AG04449 (cell line): ENCODE data around the gene EXD3.
"Not testable (repeated sequence)": the region's sequence is repeated elsewhere in the genome, so short reads cannot be mapped to it uniquely, and the experiment has no call there.

ENCODE experiments used
- CTCF ChIA-PET: fragments of 350-600 bp; formaldehyde crosslinking; extraction: SDS; loops from one replicate; lab custom pipeline; 2021; ENCODE audit warnings: antibody characterized with exemption; lab: Yijun Ruan, JAX
- POLR2A ChIA-PET: fragments of 400-600, 350-600 bp; formaldehyde crosslinking; extraction: SDS; loops from one replicate; lab custom pipeline; 2020; ENCODE audit warnings: antibody characterized with exemption, inconsistent platforms; lab: Yijun Ruan, JAX
- DNase-seq: peaks from one replicate; pipeline ENCODE4 v3.0.0-alpha.2; 2010; ENCODE audit warnings: low read depth, low spot score
- H3K4me3 ChIP-seq: 2 replicates; pipeline ENCODE4 v1.5.1; 2011; ENCODE audit warnings: low read depth, mild to moderate bottlenecking, control low read depth, low read length
- TF ChIP-seq, protein P1 (sequence below): IDR thresholded peaks from one replicate; pipeline ENCODE4 v1.5.1; 2011; ENCODE audit warnings: mild to moderate bottlenecking, moderate library complexity, low read length, control low read depth, inconsistent platforms; ENCODE audit not compliant: insufficient read depth; ENCODE audit errors: missing control alignments

EXD3 gene

DNA sequence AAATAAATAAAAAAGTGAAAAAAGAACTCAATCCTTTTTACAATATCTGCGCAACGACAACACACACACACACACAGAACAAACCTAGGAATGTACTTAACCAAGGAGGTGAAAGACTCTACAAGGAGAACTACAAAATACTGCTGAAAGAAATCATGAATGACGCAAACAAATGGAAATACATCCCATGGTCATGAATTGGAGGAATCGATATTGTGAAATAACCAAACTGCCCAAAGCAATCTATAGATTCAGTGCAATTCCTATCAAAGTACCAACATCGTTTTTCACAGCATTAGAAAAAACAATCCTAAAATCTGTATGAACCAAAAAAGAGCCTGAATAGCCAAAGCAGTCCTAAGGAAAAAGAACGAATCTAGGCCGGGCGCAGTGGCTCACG, 91.0 kb downstream of the EXD3 start:
- CTCF ChIA-PET, result no interaction called here
- TF ChIP-seq, protein P1, sequence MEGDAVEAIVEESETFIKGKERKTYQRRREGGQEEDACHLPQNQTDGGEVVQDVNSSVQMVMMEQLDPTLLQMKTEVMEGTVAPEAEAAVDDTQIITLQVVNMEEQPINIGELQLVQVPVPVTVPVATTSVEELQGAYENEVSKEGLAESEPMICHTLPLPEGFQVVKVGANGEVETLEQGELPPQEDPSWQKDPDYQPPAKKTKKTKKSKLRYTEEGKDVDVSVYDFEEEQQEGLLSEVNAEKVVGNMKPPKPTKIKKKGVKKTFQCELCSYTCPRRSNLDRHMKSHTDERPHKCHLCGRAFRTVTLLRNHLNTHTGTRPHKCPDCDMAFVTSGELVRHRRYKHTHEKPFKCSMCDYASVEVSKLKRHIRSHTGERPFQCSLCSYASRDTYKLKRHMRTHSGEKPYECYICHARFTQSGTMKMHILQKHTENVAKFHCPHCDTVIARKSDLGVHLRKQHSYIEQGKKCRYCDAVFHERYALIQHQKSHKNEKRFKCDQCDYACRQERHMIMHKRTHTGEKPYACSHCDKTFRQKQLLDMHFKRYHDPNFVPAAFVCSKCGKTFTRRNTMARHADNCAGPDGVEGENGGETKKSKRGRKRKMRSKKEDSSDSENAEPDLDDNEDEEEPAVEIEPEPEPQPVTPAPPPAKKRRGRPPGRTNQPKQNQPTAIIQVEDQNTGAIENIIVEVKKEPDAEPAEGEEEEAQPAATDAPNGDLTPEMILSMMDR, result no peak
- DNase-seq, result no peak
- POLR2A ChIA-PET, result no interaction called here
- no peak overlapping the region for H3K4me3 ChIP-seq

DNA sequence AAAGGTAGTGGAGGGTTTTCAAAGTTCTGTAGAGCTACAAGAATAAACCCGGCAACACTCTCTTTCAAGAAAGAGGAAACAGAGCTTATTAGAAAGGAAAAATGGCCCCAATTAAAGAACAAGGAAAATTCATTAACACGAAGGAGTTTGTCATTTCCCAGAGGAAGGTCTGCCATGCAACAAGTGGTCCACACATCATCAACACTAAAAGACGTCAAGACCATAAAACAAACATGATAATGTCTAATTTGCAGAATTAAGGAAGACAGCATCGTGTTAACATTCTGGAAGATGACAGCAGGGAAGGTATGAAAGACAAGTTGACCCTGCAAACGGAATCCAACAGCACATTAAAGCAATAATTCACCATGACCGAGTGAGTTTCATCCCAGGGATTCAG, 92.3 kb downstream of the EXD3 start:
- CTCF ChIA-PET, result no interaction called here
- DNase-seq, result no peak
- no peak overlapping the region for H3K4me3 ChIP-seq
- TF ChIP-seq, protein P1, result no peak
- POLR2A ChIA-PET, result interaction anchor here (0.6 kb wide), 1 partner anchor 90 kb away, joined by 3 read pairs; the partner anchor contains the start of gene TUBB4B

DNA sequence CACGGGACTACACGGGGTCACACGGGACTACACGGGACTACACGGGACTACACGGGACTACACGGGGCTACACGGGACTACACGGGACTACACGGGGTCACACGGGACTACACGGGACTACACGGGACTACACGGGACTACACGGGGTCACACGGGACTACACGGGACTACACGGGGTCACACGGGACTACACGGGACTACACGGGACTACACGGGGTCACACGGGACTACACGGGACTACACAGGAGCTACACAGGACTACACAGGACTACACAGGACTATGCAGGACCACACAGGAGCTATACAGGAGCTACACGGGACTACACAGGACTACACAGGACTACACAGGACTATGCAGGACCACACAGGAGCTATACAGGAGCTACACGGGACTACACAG, 93.4 kb downstream of the EXD3 start:
- POLR2A ChIA-PET, CTCF ChIA-PET, H3K4me3 ChIP-seq, DNase-seq: not testable (repeated sequence)

DNA sequence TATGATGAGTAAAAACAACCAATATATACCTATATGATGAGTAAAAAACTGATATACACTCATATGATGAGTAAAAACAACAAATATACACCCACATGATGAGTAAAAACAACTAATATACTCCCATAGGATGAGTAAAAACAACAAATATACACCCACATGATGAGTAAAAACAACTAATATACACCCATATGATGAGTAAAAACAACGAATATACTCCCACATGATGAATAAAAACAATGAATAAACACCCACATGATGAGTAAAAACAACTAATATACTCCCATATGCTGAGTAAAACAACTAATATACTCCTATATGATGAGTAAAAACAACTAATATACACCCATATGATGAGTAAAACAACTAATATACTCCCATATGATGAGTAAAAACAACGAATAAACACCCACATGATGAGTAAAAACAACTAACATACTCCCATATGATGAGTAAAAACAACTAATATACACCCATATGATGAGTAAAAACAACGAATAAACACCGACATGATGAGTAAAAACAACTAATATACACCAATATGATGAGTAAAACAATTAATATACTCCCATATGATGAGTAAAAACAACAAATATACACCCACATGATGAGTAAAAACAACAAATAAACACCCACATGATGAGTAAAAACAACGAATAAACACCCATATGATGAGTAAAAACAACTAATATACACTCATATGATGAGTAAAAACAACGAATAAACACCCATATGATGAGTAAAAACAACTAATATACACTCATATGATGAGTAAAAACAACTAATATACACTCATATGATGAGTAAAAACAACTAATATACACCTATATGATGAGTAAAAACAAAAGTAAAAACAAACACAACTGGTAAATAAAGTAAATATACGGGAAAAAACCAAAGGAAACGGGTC, 95.1 kb downstream of the EXD3 start:
- POLR2A ChIA-PET, CTCF ChIA-PET, H3K4me3 ChIP-seq, DNase-seq: not testable (repeated sequence)

DNA sequence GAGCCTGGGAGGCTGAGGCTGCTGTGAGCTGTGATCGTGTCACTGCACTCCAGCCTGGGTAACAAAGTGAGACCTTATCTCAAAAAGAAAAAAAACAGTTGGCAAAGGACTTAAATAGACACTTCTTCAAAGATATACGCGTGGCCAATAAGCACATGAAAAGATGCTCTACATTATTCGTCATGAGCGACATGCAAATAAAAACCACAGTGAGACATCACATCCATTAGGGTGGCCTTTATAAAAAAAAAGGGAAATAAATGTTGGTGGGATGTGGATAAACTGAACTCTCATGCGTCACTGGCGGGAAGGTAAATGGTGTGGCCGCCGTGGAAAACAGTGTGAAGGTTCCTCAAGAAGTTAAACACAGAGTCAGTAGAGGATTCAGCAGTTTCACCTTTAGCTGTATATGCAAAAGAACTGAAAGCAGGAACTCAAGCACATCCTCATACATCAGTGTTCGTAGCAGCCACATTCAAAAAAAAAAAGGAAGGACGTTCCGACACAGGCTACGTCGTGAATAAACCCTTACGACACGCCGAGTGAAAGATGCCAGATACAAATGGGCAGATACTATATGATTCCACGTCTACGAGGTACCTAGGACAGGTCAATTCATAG, 96.4 kb downstream of the EXD3 start:
- no peak for DNase-seq
- TF ChIP-seq, protein P1, result no peak
- H3K4me3 ChIP-seq, result no peak overlapping the region
- ChIA-PET CTCF (no interaction called here), POLR2A (no interaction called here)

DNA sequence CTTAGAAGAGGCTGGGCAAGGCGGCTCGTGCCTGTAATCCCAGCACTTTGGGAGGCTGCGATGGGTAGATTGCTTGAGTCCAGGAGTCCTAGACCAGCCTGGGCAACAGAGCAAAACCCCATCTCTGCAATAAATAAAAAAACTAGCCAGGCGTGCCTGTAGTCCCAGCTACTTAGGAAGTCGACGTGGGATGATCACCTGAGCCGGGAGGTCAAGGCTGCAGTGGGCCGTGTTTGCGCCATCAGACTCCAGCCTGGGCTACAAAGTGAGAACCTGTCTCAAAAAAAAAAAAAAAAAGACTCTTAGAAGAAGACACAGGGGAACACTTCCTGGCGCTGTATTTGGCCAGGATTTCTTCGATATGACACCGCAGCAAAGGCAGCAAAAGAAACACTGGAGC, 97.2 kb downstream of the EXD3 start:
- CTCF ChIA-PET, result no interaction called here
- H3K4me3 ChIP-seq, result no peak overlapping the region
- TF ChIP-seq, protein P1, result no peak
- POLR2A ChIA-PET, result no interaction called here
- no peak for DNase-seq

DNA sequence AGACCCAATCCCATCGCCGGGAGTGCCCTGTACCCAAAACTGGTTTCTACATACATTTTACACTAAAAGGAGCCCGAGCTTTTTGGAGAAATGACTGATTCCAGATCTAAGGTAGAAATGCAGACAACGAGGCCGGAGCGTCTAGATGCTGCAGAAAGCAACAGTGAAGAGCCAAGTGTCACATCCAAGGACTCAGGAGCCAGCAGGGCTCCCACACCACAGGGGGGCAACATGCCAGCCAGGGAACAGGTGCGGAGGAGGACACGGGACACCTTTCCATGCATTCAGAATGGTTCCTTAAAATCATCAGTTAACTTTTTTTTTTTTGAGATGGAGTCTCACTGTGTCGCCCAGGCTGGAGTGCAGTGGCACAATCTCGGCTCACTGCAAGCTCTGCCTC, 97.8 kb downstream of the EXD3 start:
- TF ChIP-seq, protein P1, result no peak
- POLR2A ChIA-PET, result no interaction called here
- CTCF ChIA-PET, result interaction anchor here (2.1 kb wide), 1 partner anchor 23 kb away, joined by 7 read pairs; the partner anchor contains the start of gene NRARP
- H3K4me3 ChIP-seq, result no peak overlapping the region
- no peak for DNase-seq
